GM19395 (cell line): ENCODE results near the gene IL17RE.

Source experiments
- ATAC-seq: cut with Tn5 transposase; IDR thresholded peaks from one replicate; pipeline ENCODE4 v1.9.1; 2021; ENCODE audit warnings: mild to moderate bottlenecking, moderate library complexity; ENCODE audit not compliant: unreplicated experiment

IL17RE gene

GRCh38 chr3:9951598-9951961 lies 48.9 kb downstream of the IL17RE start:
- no peak for ATAC-seq

- ATAC-seq: peak; percentile 74
These were observed 49.5 kb downstream of the IL17RE start, which contains the start of gene PRRT3 for GRCh38 chr3:9951962-9952805. PRRT3 (minus strand) TSS chr3:9952408; CDS start chr3:9950115, 2,293 bp downstream.

GRCh38 chr3:9955067-9955502 lies 52.4 kb downstream of the IL17RE start:
- ATAC-seq: no peak

- no peak for ATAC-seq
These were observed 53.1 kb downstream of the IL17RE start for GRCh38 chr3:9955611-9956352.

- no peak for ATAC-seq
These were observed 54.6 kb downstream of the IL17RE start for GRCh38 chr3:9957214-9957613.

- no peak for ATAC-seq
These were observed 62.7 kb downstream of the IL17RE start for GRCh38 chr3:9965200-9965875.
